ENCODE data around the gene ATXN10.

Gene ATXN10

DNA sequence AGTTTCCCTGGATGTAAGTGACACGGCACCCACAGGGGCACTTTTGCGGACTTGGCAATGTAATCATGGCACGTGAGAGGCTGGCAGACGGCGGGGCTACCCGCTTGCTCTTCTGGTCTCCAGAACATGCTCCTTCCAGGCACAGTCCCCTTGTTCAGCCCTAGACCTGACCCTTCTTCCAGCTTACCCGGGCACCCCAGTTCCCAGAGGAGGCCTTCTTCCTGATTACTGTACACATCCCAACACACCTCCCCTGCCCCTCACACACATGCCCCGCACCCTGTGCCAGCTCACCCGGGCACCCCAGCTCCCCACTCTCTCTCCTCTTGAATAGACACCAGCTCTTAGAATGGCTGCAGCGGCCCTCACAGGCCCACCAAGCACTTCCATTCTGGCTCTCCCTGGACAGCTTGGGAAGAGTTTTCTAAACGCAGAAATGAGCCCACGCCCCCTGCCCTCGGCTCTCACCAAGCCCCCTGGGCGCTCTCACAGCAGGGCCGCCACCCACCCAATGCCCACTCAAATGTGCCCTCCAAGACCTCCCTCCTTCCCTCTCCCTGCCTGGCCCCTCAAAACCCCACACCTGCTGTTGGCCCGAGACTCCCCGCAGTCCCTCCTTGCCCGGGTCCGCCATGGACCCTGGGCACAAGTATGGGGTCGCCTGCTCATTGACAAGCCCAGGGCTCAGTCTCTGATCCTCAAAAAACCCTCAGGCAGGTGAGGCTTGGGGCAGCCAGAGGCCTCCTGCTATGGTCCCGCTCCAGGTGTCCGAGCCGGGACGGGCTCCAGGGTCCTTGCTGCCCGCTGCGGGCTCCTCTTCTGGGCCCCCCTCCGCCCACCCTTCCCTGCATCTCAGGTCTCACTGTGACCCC is 216.8 kb downstream of the ATXN10 start:
- TF ChIP-seq, protein P1, sequence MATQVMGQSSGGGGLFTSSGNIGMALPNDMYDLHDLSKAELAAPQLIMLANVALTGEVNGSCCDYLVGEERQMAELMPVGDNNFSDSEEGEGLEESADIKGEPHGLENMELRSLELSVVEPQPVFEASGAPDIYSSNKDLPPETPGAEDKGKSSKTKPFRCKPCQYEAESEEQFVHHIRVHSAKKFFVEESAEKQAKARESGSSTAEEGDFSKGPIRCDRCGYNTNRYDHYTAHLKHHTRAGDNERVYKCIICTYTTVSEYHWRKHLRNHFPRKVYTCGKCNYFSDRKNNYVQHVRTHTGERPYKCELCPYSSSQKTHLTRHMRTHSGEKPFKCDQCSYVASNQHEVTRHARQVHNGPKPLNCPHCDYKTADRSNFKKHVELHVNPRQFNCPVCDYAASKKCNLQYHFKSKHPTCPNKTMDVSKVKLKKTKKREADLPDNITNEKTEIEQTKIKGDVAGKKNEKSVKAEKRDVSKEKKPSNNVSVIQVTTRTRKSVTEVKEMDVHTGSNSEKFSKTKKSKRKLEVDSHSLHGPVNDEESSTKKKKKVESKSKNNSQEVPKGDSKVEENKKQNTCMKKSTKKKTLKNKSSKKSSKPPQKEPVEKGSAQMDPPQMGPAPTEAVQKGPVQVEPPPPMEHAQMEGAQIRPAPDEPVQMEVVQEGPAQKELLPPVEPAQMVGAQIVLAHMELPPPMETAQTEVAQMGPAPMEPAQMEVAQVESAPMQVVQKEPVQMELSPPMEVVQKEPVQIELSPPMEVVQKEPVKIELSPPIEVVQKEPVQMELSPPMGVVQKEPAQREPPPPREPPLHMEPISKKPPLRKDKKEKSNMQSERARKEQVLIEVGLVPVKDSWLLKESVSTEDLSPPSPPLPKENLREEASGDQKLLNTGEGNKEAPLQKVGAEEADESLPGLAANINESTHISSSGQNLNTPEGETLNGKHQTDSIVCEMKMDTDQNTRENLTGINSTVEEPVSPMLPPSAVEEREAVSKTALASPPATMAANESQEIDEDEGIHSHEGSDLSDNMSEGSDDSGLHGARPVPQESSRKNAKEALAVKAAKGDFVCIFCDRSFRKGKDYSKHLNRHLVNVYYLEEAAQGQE (IDR thresholded peaks at IDR 0.05; ENCODE audit: insufficient read depth in 1 of 2, low read depth in 2 of 2, low read length in 2 of 2): no peak
- TF ChIP-seq POLR2AphosphoS5 (IDR thresholded peaks at IDR 0.05; ENCODE audit: low read depth, low read length) (no peak), FOXP2 (optimal IDR thresholded peaks at IDR 0.05; ENCODE audit: borderline replicate concordance, extremely low read depth, extremely low read length, insufficient read depth) (no peak), TAF1 (IDR thresholded peaks at IDR 0.05; ENCODE audit: borderline replicate concordance, insufficient read depth, low read length) (no peak), SIN3A (IDR thresholded peaks at IDR 0.05; ENCODE audit: borderline replicate concordance, insufficient read depth, low read length) (no peak)

DNA sequence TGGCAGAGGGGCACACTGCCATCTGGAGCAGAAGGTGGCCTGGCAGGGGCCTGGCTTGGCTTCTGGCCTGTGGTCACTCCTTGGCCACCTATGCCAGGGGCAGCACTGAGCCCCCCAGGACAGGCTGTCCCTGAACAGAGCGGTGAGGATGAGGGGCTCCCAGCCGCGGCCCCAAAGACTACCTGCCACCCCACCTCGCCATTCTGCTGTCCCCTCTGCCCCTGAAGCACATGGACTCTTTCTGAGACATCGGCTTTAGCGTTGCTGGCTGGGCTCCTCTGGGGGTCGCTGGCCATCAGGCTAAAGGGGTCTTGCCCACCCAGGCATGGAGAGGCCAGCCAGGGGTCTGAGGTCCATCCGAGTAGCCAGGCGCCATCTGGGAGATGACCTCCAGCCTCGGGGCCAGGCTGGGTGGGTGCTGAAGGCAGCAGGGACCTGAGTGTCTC is 217.5 kb downstream of the ATXN10 start:
- TF ChIP-seq POLR2AphosphoS5 (IDR thresholded peaks at IDR 0.05; ENCODE audit: low read depth, low read length): no peak
- no peak for TF ChIP-seq FOXP2 (optimal IDR thresholded peaks at IDR 0.05; ENCODE audit: borderline replicate concordance, extremely low read depth, extremely low read length, insufficient read depth)
- TF ChIP-seq TAF1 (IDR thresholded peaks at IDR 0.05; ENCODE audit: borderline replicate concordance, insufficient read depth, low read length): no peak
- TF ChIP-seq SIN3A (IDR thresholded peaks at IDR 0.05; ENCODE audit: borderline replicate concordance, insufficient read depth, low read length): no peak
- TF ChIP-seq, protein P1 (IDR thresholded peaks at IDR 0.05; ENCODE audit: insufficient read depth in 1 of 2, low read depth in 2 of 2, low read length in 2 of 2): no peak

DNA sequence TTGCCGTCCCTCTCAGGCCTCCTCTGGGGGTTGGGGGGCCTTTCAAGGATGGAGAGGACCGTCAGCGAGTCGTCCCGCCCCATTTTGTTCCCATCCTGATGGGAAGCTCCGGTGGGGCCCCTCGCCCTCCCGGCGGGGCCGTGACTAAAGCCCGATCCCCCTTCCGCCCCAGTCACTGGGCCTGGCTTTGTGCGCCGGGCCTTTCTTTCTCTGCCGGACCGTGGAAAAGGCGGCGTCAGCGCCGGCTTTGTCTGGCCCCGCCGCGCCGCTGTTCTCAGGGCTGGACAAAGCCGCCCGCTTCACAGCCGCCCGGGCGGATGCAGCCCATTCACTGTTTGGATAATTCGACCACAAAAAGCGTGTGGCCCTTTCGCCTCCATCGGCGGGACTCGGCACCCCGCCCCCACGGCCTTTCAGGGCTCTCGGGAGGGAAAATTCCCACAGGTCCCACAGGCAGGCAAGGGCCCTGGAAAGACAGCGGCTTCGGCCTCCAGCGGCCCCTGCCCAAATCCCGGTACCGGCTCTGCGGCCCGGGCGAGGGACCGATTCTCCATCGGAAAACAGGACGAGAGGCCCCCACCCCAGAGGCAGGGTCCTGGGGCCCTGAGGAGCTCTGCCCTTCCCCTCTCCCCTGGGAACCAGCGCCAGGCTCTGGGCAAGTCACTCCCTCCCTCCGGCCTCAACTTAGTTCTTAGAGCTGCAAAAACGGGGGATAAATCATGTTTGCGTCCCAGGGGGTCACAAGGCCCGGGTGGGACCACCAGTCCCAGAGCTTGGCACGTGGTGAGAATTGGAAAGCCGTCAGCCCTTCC is 218.1 kb downstream of the ATXN10 start:
- TF ChIP-seq SIN3A (IDR thresholded peaks at IDR 0.05; ENCODE audit: borderline replicate concordance, insufficient read depth, low read length) (no peak), FOXP2 (optimal IDR thresholded peaks at IDR 0.05; ENCODE audit: borderline replicate concordance, extremely low read depth, extremely low read length, insufficient read depth) (no peak), TAF1 (IDR thresholded peaks at IDR 0.05; ENCODE audit: borderline replicate concordance, insufficient read depth, low read length) (no peak)
- TF ChIP-seq, protein P1 (IDR thresholded peaks at IDR 0.05; ENCODE audit: insufficient read depth in 1 of 2, low read depth in 2 of 2, low read length in 2 of 2): no peak

DNA sequence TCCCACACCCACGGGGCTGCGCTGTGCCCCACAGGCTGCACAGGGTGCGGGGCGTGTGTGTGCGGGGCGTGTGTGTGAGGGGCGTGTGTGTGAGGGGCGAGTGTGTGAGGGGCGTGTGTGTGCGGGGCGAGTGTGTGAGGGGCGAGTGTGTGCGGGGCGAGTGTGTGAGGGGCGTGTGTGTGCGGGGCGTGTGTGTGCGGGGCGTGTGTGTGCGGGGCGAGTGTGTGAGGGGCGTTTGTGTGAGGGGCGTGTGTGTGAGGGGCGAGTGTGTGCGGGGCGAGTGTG is 218.7 kb downstream of the ATXN10 start:
- TF ChIP-seq, protein P1 (IDR thresholded peaks at IDR 0.05; ENCODE audit: insufficient read depth in 1 of 2, low read depth in 2 of 2, low read length in 2 of 2): no peak
- no peak for TF ChIP-seq FOXP2 (optimal IDR thresholded peaks at IDR 0.05; ENCODE audit: borderline replicate concordance, extremely low read depth, extremely low read length, insufficient read depth)
- no peak for TF ChIP-seq TAF1 (IDR thresholded peaks at IDR 0.05; ENCODE audit: borderline replicate concordance, insufficient read depth, low read length)
- TF ChIP-seq SIN3A (IDR thresholded peaks at IDR 0.05; ENCODE audit: borderline replicate concordance, insufficient read depth, low read length): no peak
- TF ChIP-seq POLR2AphosphoS5 (IDR thresholded peaks at IDR 0.05; ENCODE audit: low read depth, low read length): no peak

Data from PFSK-1 (cell line).